22Rv1 (cell line): ENCODE results near the gene LRRC49.

Experiments used
- H3K27ac ChIP-seq: fragments of 450-650 bp; 2 replicates; pipeline ENCODE4 v1.5.1; 2017
- CTCF ChIP-seq: fragments of 450-650 bp; IDR thresholded peaks from 2 replicates; pipeline ENCODE4 v1.5.1; 2017; ENCODE audit warnings: mild to moderate bottlenecking
- ZFX ChIP-seq: fragments of 450-650 bp; IDR thresholded peaks from 2 replicates; pipeline ENCODE4 v1.6.1; 2017; ENCODE audit warnings: antibody characterized with exemption, borderline replicate concordance

LRRC49 gene

DNA sequence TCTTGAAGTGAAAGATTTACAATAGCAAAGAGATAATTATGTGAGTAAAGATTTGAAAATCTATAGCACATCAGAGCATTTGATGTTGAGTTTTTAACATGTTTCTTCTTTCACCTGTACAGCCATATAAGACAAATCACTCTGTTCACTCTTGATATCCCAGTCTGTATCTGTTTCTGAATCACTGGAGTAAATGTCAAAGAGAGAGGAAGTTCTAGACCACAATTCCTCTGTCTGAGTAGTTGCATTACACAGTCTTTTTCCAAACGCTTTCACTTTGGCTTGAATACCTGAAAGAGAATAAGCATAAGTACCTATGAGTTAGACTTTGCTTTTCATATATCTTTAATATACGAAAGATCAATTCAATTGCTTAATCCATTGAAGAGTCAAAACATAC lies 10.3 kb upstream of the LRRC49 start:
- no peak overlapping the region for H3K27ac ChIP-seq
- TF ChIP-seq CTCF = no peak
- TF ChIP-seq ZFX = no peak

- peak overlapping the region; percentile 84 for H3K27ac ChIP-seq
- TF ChIP-seq ZFX (no peak), CTCF (peak; percentile 63)
Measured at GRCh38 chr15:70892912-70893560, 410 bp downstream of the LRRC49 start.

DNA sequence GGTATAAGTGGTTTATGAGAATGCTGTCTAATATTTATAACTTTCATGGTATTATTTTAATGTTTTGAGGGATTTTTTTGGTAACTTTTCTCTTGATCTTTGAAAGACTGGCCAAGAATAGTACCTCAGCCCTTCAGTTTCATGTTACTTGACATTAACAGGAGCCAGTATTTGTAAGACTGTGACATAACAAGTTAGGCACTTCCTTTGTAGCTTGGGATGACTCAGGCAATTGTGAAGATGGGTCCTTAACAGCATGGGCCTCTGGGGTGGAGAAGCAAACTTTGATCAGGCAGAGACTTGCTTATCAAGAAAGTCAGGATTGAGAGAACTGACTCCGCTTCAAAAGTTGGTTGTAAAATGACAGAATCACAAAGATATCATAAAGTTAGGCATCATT lies 9.5 kb downstream of the LRRC49 start:
- TF ChIP-seq ZFX = no peak
- no peak for TF ChIP-seq CTCF
- no peak overlapping the region for H3K27ac ChIP-seq

GRCh38 chr15:70906842-70907241 lies 14.2 kb downstream of the LRRC49 start:
- TF ChIP-seq CTCF (no peak), ZFX (no peak)
- no peak overlapping the region for H3K27ac ChIP-seq

DNA sequence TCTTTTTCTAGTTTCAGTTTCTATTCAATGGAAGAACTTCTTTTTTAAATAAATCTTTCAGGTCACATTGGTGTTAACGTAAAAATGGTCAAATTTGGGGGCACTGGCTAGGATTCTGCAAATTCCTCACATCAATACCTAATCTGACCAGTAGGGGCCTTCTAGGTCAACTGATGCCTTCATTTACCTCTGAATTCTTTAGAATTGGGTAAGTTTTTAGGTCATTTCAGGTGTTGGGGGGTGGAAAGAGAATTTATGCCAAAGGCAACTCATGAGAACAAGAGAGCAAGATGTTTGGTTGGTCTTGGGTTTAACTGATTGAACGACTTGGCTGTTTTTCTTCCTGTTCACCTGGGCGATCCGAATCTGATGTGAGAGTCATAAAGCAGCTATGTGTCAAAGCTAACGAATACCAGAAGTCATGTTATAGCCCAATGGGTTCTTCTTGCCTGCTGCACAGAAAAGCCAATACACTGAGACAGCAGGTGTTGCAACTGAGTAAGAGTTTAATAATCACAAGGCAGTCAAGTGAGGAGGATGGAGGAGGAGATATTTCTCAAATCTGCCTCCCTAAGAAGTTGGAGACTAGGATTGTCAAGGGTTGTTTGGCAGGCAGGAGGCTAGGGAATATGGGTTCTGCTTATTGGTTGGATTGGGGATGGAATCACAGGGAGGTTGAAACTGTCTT lies 15.3 kb downstream of the LRRC49 start:
- no peak overlapping the region for H3K27ac ChIP-seq
- no peak for TF ChIP-seq ZFX
- TF ChIP-seq CTCF = peak; percentile 36

DNA sequence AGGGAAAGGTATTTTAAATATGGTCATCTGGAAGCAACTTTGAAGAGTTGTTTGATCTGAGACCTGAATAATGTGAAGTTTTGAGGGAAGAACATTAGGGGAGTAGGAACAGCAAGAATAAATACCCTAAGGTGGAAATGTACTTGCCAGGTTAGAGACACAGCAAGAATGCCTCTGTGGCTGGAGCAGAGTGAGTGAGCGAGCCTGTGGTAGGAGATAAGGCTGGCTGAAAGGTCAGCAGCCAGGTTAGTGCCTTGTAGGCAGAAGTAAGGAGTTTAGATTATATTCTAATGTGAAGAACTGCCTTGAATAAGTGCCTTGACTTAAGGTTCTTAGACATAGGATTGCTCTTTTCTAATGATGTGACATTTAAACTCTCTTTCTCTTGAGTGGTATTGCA lies 18.3 kb downstream of the LRRC49 start:
- TF ChIP-seq ZFX (no peak), CTCF (no peak)
- no peak overlapping the region for H3K27ac ChIP-seq

- H3K27ac ChIP-seq = no peak overlapping the region
- TF ChIP-seq ZFX (no peak), CTCF (no peak)
Measured at GRCh38 chr15:70912187-70912586, 19.6 kb downstream of the LRRC49 start.
